ENCODE results near the gene RUNX3. TPM values are rescaled to one million over a fixed set of nuclear protein-coding genes. Genes with fewer than 3 reads are reported as not detected.

The RUNX3 gene
- total and polyA plus RNA-seq, 4 donors = 1.7 to 9.0 (median 4.5) TPM

GRCh38 chr1:24963099-24963872 is 33.2 kb upstream of the RUNX3 start:
- 70 to 85% methylated on average over 9 of the region's 9 CpGs for WGBS, 2 donors
- DNase-seq = no peak

GRCh38 chr1:24961961-24962861 is 32.1 kb upstream of the RUNX3 start:
- no peak for TF ChIP-seq CTCF (IDR thresholded peaks at IDR 0.05; ENCODE audit: control extremely low read depth, extremely low read depth)
- Histone ChIP-seq H3K27ac (ENCODE audit: low read depth in 1 of 2, low read length in 1 of 2) (no peak overlapping the region), H3K36me3 (ENCODE audit: control insufficient read depth in 4 of 4, insufficient read depth in 4 of 4, low read length in 4 of 4) (no peaks in the 10 kb centered on the region), H3K9me3 (ENCODE audit: control insufficient read depth in 4 of 4, insufficient read depth in 3 of 4, low read length in 3 of 4) (no peaks in the 10 kb centered on the region), H3K4me3 (no peak overlapping the region), H3K4me1 (ENCODE audit: control insufficient read depth in 5 of 5, insufficient read depth in 5 of 5, low read length in 5 of 5) (no peaks in the 10 kb centered on the region), H3K27me3 (ENCODE audit: control insufficient read depth in 3 of 3, insufficient read depth in 3 of 3, low read length in 2 of 3) (no peaks in the 10 kb centered on the region), H3K9ac (ENCODE audit: insufficient read depth in 1 of 2, low read length in 2 of 2) (no peak overlapping the region)
- 82 to 87% methylated on average over 26 of the region's 26 CpGs for WGBS, 2 donors
- DNase-seq (no peak), ATAC-seq (ENCODE audit: insufficient read depth, low FRiP score) (no peak)

More at GRCh38 chr1:24963099-24963872, 33.2 kb upstream of the RUNX3 start:
- Histone ChIP-seq H3K27ac (ENCODE audit: low read depth in 1 of 2, low read length in 1 of 2) (no peak overlapping the region), H3K4me1 (ENCODE audit: control insufficient read depth in 5 of 5, insufficient read depth in 5 of 5, low read length in 5 of 5) (no peaks in the 10 kb centered on the region), H3K9me3 (ENCODE audit: control insufficient read depth in 4 of 4, insufficient read depth in 3 of 4, low read length in 3 of 4) (no peaks in the 10 kb centered on the region), H3K36me3 (ENCODE audit: control insufficient read depth in 4 of 4, insufficient read depth in 4 of 4, low read length in 4 of 4) (no peaks in the 10 kb centered on the region), H3K27me3 (ENCODE audit: control insufficient read depth in 3 of 3, insufficient read depth in 3 of 3, low read length in 2 of 3) (no peaks in the 10 kb centered on the region), H3K9ac (ENCODE audit: insufficient read depth in 1 of 2, low read length in 2 of 2) (no peak overlapping the region), H3K4me3 (no peak overlapping the region)
- TF ChIP-seq CTCF (IDR thresholded peaks at IDR 0.05; ENCODE audit: control extremely low read depth, extremely low read depth) = no peak
- ATAC-seq (ENCODE audit: insufficient read depth, low FRiP score) = no peak

- 80 to 87% methylated on average over 7 of the region's 7 CpGs for WGBS, 2 donors
- no peak overlapping the region for H3K4me3 ChIP-seq
- ATAC-seq (ENCODE audit: insufficient read depth, low FRiP score) (no peak), DNase-seq (no peak)
- H3K9ac ChIP-seq (ENCODE audit: insufficient read depth in 1 of 2, low read length in 2 of 2) = no peak overlapping the region
- no peak for TF ChIP-seq CTCF (IDR thresholded peaks at IDR 0.05; ENCODE audit: control extremely low read depth, extremely low read depth)
- H3K36me3 ChIP-seq (ENCODE audit: control insufficient read depth in 4 of 4, insufficient read depth in 4 of 4, low read length in 4 of 4) = no peaks in the 10 kb centered on the region
- no peaks in the 10 kb centered on the region for H3K9me3 ChIP-seq (ENCODE audit: control insufficient read depth in 4 of 4, insufficient read depth in 3 of 4, low read length in 3 of 4)
- H3K27ac ChIP-seq (ENCODE audit: low read depth in 1 of 2, low read length in 1 of 2) = no peak overlapping the region
- no peaks in the 10 kb centered on the region for H3K27me3 ChIP-seq (ENCODE audit: control insufficient read depth in 3 of 3, insufficient read depth in 3 of 3, low read length in 2 of 3)
- no peaks in the 10 kb centered on the region for H3K4me1 ChIP-seq (ENCODE audit: control insufficient read depth in 5 of 5, insufficient read depth in 5 of 5, low read length in 5 of 5)
Observed at GRCh38 chr1:24961334-24961733, 31.3 kb upstream of the RUNX3 start.
